HS-5 (cell line): ENCODE measurements around the gene KNL1.
"Not testable (repeated sequence)": the region's sequence is repeated elsewhere in the genome, so short reads cannot be mapped to it uniquely, and the experiment has no call there.

Source experiments
- DNase-seq: peaks from one replicate; pipeline ENCODE4 v3.0.0-alpha.2; 2012; ENCODE audit warnings: low read depth

The KNL1 gene, protein sequence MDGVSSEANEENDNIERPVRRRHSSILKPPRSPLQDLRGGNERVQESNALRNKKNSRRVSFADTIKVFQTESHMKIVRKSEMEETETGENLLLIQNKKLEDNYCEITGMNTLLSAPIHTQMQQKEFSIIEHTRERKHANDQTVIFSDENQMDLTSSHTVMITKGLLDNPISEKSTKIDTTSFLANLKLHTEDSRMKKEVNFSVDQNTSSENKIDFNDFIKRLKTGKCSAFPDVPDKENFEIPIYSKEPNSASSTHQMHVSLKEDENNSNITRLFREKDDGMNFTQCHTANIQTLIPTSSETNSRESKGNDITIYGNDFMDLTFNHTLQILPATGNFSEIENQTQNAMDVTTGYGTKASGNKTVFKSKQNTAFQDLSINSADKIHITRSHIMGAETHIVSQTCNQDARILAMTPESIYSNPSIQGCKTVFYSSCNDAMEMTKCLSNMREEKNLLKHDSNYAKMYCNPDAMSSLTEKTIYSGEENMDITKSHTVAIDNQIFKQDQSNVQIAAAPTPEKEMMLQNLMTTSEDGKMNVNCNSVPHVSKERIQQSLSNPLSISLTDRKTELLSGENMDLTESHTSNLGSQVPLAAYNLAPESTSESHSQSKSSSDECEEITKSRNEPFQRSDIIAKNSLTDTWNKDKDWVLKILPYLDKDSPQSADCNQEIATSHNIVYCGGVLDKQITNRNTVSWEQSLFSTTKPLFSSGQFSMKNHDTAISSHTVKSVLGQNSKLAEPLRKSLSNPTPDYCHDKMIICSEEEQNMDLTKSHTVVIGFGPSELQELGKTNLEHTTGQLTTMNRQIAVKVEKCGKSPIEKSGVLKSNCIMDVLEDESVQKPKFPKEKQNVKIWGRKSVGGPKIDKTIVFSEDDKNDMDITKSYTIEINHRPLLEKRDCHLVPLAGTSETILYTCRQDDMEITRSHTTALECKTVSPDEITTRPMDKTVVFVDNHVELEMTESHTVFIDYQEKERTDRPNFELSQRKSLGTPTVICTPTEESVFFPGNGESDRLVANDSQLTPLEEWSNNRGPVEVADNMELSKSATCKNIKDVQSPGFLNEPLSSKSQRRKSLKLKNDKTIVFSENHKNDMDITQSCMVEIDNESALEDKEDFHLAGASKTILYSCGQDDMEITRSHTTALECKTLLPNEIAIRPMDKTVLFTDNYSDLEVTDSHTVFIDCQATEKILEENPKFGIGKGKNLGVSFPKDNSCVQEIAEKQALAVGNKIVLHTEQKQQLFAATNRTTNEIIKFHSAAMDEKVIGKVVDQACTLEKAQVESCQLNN (N-terminal part only)

DNA sequence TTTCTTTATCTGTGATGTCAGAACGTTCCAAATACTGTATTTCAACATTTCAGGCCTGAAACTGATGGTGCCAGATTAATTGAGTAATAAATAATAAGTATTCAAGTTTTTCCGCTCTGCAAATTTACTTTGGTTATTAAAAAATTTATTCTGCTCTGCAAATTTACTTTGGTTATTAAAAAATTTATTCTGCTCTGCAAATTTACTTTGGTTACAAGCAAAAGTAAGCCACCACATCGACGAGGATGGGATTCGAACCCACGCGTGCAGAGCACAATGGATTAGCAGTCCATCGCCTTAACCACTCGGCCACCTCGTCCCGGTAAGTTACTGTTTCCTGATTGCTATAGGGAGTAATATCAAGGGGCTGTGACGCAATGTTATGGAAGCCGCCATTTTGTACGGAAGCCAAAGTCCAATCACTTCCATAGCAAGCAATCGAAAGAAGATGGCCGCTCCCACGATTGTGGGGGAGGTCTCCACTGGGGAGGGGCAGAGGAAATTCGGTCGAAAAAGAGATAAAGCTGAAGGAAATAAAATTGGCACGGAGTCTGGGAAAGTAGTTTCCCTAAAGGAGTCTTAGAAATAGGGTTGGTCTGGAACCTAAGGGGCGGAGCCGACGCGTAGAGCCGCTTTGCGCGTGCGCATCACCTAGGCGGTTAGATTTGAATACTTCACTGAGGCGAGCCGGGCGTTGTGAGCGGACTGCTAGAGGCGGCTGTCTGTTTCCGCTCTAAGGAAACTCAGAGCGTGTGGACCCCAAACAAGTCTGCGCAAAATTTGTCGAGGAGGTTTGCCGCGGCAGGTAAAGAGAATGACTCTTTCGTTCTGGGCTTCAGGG, at the start of gene KNL1:
Gene KNL1, plus strand, starts transcription at position 662 of the 841 bp plus-strand sequence. CDS start 8,683 bp downstream, outside the sequence.
- DNase-seq = peak; percentile 99

DNA sequence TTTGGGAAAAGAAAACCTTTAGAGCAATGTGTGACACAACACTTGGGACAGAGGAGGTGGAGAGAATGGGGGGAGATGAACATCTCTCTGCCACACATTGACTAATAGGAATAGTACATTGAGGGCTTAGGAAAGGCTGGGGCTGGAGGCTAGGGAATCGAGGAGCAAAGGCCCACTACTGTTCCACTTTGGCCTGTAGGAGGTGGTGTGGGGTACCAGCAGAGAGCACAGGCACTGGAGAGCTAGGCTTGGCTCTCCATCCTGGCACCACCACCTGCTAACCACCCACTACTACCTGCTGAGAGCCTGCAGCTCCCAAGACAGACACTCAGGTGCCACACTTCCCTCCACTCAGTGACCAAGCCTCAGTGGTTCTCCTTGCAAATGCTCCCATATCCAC, 48.6 kb upstream of the KNL1 start:
- no peak for DNase-seq

DNA sequence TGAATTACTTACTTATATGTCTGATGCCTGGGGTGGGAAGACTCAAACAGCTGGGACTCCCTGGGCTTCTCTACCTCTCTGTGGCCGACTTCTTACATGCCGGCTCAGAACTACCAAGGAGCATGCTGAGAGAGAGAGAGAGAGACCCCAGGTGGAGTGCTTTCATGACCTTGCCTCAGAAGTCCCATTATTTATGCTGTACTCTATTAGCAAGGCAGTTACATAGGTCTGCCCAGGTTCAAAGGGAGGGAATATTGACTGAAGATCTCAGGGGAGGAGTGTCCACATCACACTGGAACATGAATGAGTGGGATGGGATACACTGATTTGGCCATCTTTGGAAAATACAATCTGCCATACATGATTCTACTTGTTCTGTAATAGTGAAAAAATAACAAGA, 45.4 kb upstream of the KNL1 start:
- no peak for DNase-seq

DNA sequence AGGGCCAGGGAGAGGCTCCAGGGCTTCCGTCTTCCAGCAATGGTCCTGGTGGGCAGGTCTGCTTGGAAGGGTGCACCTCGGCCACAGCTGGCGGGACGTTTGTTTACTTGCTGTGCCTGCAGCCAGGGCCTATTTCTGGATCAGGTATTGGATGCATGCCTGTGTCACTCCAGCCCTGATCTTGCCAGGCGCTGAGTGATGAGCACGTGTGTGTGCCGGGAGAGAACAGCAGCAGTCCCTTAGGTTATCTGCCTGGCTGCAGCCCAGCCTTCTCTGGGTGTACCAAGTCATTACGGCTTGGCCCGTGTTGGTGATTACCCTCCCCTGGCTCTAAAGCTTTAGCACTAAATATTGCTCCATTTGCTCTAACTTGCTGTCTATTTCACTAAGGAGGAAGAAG, 44.2 kb upstream of the KNL1 start:
- DNase-seq = no peak

DNA sequence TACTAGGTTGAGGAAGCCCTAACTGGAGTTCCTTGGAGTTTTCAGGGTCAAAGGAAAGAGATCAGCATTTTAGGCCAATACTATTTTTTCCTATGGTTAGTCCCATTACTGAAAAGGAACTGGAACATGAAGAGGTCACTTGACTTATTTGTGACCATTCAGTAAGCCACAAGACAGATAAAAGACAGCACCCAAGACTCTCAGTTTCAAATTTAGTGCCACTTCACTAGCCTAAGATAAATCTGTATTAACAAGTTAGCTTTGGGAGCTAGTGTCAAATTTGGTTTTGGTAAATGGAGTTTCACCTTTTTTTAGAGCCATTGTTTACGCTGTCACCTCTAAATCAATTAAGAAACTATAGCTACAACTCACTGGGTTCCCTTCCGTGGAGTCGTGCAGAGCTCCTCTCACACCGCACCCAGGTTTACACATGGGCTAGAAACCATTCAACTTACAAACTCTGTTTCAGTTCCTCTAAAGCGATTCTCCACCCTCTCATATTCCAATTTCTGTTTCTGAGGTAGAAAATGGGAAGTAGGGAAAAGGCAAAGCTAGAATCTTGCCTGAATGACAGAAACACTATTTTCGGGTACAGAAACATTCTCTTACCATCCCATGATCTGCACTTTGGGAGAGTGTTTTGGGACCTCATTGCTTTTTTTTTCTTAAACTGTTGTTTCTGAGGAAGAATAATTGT, 43.6 kb upstream of the KNL1 start:
- no peak for DNase-seq

DNA sequence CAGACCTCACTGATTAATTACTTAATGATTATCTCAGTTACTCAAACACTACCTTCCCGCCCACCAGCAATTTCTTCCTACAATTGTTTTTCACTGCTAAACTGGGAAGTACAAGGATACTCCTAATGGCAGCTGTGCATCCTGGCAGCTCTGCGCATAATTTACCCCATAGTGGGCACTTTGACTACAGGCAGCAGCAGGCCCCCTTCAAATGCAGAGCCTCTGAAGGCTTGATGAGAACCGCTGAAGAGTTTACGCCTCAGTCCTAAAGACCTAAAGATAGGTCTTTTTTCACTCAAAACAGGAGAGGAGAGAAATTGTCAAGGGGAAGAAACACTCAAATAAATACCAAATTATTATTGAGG, 39.9 kb upstream of the KNL1 start:
- no peak for DNase-seq

DNA sequence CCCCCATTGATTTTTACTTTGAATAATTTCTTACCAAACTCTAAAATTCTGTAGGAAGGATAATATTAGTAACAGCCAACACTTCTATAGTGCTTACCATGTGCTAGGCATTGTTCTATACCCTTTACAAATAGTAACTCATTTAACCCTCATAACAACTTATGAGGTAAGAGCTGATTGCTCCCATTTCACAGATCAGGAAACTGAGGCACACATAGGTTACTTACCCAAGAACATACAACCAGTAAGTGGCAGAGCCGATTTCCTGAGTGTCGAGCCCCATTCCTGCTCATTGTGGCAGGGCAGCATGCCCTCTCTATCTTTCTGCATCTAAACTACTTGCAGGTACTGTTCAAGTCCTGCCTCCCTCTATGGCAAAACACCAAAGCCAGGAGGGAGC, 38.2 kb upstream of the KNL1 start:
- DNase-seq = no peak

DNA sequence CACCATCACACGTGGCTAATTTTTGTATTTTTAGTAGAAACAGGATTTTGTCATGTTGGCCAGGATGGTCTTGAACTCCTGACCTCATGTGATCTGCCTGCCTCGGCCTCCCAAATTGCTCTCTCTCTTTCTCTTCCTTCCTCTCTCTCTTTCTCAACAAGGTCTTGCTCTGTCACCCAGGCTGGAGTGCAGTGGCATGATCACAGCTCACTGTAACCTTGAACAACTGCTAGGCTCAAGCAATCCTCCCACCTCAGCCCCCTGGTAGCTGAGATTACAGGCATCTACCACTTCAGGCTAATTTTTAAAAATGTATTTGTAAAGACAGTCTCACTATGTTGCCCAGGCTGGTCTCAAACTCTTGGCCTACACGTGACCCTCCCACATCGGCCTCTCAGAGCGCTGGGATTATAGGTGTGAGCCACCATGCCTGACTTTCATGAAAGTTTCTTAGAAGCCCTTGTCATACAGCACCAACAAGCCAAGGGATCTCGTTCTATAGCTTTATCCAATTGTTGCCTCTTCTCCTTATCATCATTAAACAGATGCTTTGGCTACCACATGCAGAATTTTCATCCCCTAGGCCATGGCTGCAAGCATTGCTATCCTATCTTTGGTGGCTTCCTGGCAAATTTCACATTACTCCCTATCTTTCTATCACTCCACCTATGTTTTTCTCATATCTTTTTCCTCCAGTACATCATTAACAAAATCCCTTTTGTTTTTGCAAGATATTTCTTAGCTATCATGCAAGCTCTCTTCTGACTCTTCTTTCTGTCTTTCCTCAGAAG, 34.9 kb upstream of the KNL1 start:
- DNase-seq = no peak

DNA sequence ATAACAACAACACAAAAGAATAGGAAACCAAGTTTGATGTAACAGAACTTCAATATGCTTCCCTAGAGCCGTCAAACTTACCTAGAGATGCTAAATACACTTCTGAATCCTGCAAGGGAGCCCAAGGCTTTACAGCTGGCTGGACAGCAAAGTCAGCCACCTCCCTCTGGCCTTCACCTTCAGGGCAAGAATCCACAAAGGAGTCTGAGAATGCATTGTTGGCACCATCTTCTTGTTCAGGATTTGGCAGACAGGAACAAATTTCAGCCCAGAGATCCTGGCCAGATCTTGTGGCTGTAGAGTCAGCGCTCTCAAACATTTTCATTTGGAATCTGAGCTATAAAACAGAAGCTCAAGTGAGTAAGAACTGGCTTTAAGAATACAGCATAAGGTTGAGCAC, 31.4 kb upstream of the KNL1 start:
- DNase-seq = no peak

DNA sequence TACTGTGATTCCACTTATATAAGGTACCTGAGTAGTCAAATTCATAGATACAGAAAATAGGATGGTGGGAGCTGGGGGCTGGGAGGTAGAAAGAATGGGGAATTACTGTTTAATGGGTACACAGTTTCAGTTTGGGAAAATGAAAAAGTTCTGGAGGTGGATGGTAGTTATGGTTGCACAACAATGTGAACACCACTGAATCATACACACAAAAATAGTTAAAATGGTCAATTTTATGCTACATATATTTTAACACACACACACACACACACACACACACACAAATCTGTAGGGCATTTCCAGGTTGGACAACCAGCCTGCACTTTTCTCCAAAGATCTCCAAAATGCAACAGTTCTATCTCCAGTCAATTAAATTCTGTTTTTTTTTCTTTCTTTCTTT, 30.6 kb upstream of the KNL1 start:
- DNase-seq = no peak

DNA sequence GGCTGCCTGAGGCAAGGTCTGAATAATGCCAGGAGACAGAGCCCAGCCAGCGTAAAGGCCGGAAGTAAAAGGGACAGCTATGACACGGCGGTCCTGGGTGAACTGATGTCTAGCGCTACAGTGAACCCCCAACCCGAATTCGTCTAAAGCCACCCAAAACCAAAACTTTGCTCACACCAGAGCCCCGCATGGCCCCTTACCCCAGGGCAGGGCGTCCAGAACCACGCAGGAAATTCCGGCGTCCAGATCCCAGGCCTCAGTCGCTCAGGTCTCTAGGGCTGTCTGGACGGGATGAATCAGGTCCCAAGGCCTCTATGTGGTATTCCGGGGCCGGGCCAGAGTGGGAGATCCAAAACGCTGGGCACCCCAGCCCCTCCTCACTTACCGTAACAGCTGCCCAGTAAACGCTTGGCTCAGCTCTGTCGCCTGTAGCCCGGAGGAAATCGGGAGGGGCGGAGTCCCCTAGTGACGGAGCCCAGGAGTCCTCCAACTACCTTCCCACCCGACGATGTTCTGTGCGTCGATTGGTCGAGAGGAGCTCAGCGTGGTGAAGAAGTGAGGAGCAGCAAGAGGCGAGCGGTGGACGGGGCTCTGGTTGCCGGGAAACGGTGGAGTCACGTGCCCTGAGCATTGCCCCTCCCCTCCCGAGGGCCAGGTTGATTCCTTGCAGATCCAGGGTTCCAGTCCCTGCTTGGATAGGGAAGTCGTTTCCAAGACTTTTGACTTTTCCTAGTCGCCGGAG, 29.3 kb upstream of the KNL1 start, which contains the start of gene CCDC32:
Gene CCDC32, minus strand, starts transcription at position 452 of the 742 bp plus-strand sequence. CDS start 2,027 bp downstream, outside the sequence.
- peak; percentile 89 for DNase-seq

DNA sequence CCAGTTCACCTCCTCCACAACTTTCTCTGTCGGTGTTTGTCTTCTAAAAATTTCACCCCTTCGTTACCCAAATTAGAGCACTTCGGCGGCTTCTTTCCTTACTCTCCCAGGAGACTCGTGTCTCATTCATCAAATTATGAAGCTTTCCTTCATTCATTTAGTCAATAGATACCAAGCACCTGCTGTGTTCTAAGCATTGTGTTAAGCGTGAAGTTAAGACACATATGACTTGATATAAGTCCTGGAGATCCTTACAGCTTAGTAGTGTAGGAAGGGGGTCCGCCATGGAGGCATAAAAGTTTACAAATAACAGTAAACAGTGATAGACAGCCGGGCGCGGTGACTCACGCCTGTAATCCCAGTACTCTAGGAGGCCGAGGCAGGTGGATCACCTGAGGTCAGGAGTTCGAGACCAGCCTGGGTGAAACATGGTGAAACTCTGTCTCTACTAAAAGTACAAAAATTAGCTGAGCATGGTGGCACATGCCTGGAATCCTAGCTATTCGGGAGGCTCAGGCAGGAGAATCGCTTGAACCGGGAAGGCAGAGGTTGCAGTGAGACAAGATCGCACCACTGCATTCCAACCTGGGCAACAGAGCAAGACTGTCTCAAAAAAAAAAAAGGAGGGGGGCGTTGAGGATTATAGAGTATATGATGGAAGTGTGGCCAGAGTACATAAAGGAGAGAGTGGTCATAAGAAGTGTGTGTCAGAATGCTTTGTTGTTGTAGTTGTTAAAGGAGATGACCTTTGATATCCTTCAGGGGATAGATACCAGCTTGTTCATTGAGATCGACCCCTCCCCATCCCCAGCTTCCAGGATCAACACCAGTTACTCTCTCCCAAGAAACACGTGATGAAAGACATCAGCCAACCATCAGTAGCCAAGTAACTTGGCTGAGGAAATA, 28.5 kb upstream of the KNL1 start:
- DNase-seq = no peak

DNA sequence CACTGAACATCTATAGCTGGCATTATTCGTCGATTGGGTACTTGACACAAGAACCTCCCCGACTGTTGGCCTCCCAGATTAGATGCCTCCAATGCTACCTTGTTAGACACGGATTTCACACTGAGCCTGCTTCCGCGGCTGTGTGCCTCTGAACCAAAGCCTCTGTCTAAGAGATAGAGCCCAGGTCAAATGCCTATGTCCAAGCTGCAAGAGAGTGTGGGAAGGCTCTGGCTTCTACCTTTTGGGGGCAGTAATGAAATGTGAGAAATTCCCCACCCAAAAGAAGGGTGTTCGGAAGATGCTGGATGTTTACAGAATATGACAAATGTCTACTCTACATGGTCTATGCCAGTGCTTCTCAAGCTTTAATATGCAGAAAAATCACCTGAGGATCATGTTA, 26.9 kb upstream of the KNL1 start:
- no peak for DNase-seq

DNA sequence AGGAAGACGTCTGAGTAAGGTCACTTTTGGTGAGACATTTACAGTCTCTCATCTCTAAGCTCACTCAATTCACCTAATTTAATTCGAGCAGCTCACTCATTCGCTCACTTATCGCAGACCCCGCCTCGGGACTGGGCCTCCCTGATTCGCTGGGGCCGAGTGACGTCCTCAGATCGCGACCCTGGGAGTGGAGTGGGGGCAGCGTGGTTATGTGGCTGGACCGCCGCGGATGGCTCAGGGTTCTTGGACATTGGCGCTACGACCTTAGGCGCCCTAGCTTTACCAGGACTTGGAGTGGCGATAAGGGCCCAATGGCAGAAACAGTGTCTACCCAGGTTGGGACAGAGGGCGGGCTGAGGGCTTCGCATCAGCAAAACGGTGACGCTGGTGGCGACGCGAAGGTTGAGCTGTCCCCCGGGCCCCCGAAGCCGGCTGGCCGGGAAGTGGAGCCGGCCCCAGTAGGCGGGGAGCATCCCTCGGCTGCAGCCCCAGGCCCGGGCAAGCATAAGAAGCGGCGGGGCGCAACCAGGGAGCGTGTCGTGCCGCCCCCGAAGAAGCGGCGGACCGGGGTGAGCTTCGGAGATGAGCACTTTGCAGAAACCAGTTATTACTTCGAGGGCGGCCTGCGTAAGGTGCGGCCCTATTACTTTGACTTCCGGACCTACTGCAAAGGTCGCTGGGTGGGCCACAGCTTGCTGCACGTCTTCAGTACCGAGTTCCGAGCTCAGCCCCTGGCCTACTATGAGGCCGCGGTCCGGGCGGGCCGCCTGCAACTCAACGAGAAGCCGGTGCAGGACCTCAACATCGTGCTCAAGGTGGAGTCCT, 24.7 kb upstream of the KNL1 start, which contains the start of gene RPUSD2:
Gene RPUSD2, plus strand, starts transcription at position 171 of the 825 bp plus-strand sequence. Its CDS starts 39 bp downstream, at position 210.
- DNase-seq = peak; percentile 77

DNA sequence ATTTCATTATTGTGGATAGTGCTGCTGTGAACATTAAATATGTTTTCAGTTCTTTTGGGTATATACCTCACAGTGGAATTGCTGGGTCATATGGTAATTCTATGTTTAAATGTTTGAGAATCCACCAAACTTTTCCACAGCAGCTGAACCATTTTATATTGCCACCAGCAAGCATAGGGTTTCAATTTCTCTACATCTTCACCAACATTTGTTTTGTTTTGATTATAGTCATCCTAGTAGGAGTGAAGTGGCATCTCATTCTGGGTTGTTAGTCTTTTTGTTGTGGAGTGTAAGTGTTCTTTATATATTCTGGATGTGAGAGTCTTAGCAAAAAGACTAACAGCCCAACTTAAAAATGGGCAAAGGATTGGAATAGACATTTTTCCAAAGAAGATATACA, 18.9 kb upstream of the KNL1 start:
- DNase-seq = no peak

DNA sequence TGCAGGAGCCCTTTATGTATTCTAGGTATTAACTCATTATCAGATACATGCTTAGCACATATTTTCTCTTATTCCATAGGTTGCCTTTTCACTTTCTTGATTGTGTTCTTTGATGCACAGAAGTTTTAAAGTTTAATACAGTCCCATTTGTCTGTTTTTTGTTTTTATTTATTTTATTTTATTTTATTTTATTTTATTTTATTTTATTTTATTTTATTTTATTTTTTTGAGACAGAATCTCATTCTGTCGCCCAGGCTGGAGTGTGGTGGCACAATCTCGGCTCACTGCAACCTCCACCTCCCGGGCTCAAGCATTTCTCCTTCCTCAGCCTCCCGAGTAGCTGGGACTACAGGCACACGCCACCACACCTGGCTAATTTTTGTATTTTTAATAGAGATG, 17.1 kb upstream of the KNL1 start:
- DNase-seq = not testable (repeated sequence)

DNA sequence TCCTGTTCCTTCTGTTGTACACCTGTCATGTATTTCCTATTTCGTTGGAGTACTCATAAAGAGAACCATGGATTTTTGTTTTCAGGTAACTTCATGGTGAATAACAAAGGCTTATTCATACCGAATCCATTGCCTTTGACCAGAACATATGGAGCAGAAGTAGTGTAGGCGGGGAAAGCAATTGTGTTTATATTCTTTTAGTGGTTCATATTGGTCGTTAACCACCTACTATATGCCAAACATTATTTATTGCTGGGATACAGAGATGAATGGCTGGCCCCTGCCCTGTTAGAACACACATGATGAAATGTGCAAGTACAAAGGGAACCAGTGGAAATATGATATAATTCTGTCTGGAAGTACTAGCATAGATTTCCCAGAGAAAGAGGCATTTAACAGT, 15.2 kb upstream of the KNL1 start:
- DNase-seq = no peak
